SK-N-SH (cell line): ENCODE measurements around the gene VRTN. TPM values are rescaled to one million over a fixed set of nuclear protein-coding genes. Genes with fewer than 3 reads are reported as not detected.

Experiments used
- CTCF ChIA-PET: fragments of 300-600, 350-600 bp; formaldehyde crosslinking; extraction: SDS; loops from one replicate; lab custom pipeline; 2021; lab: Yijun Ruan, JAX
- POLR2A ChIA-PET: fragments of 350-600 bp; sonication (Branson Sonifier 250); formaldehyde crosslinking; extraction: SDS; loops from one replicate; lab custom pipeline; 2020; ENCODE audit warnings: antibody characterized with exemption, inconsistent platforms; lab: Yijun Ruan, JAX
- DNase-seq: peaks from one replicate; pipeline ENCODE4 v3.0.0; 2012
- H2AFZ ChIP-seq: fragments of 200-600 bp; sonication (generic); 2 replicates; pipeline ENCODE4 v1.8.1; 2016; ENCODE audit warnings: antibody characterized with exemption, mild to moderate bottlenecking, low read depth
- H3F3A ChIP-seq: fragments of 200-600 bp; sonication (generic); replicated peaks from 2 replicates; pipeline ENCODE3; 2016; ENCODE audit warnings: antibody characterized with exemption, mild to moderate bottlenecking; ENCODE audit not compliant: insufficient read depth
- H3K27ac ChIP-seq, 2 experiments: fragments of 200-500 bp in 1 of 2; fragments of 200-600 bp in 1 of 2; sonication (Bioruptor generic) in 1 of 2; sonication (generic), shearing (Covaris generic) in 1 of 2; 2 replicates each; pipeline versions ENCODE4 v1.5.1 to v1.6.1; 2014 to 2016; ENCODE audit warnings: low read depth in 2 of 2, inconsistent platforms in 1 of 2, low read length in 1 of 2, mild to moderate bottlenecking in 1 of 2, mixed read lengths in 1 of 2
- H3K27me3 ChIP-seq: fragments of 200-600 bp; sonication (generic), shearing (Covaris generic); 2 replicates; pipeline ENCODE4 v1.6.1; 2016; ENCODE audit warnings: mixed run types; ENCODE audit not compliant: insufficient read depth
- H3K36me3 ChIP-seq, 2 experiments: fragments of 200-500 bp in 1 of 2; fragments of 200-600 bp in 1 of 2; sonication (Bioruptor generic) in 1 of 2; sonication (generic) in 1 of 2; replicated peaks in 1 of 2; 2 replicates each; pipeline versions ENCODE3 to v1.5.1; 2014 to 2016; ENCODE audit warnings: low read length in 1 of 2, mild to moderate bottlenecking in 1 of 2; ENCODE audit not compliant: insufficient read depth in 2 of 2, control insufficient read depth in 1 of 2
- H3K4me1 ChIP-seq, 2 experiments: fragments of 200-500 bp in 1 of 2; fragments of 200-600 bp in 1 of 2; sonication (Bioruptor generic) in 1 of 2; sonication (generic), shearing (Covaris generic) in 1 of 2; 2 replicates each; pipeline versions ENCODE4 v1.5.1 to v1.6.1; 2014 to 2016; ENCODE audit warnings: low read depth in 1 of 2, low read length in 1 of 2, mixed run types in 1 of 2; ENCODE audit not compliant: insufficient read depth in 2 of 2, control insufficient read depth in 1 of 2
- H3K4me2 ChIP-seq: fragments of 200-600 bp; sonication (generic), shearing (Covaris generic); 2 replicates; pipeline ENCODE4 v1.6.1; 2017; ENCODE audit warnings: mixed run types
- H3K4me3 ChIP-seq, 2 experiments: fragments of 200-500 bp in 1 of 2; fragments of 200-600 bp in 1 of 2; sonication (Bioruptor generic) in 1 of 2; sonication (generic), shearing (Covaris generic) in 1 of 2; 2 replicates each; pipeline versions ENCODE4 v1.5.1 to v1.8.1; 2014 to 2016; ENCODE audit warnings: low read depth in 2 of 2, inconsistent platforms in 1 of 2, low read length in 1 of 2, mild to moderate bottlenecking in 1 of 2, mixed read lengths in 1 of 2, moderate library complexity in 1 of 2
- H3K79me2 ChIP-seq: fragments of 200-600 bp; sonication (generic); 2 replicates; pipeline ENCODE4 v1.8.1; 2017; ENCODE audit warnings: mild to moderate bottlenecking; ENCODE audit not compliant: insufficient read depth
- H3K9ac ChIP-seq: fragments of 200-600 bp; sonication (generic); 2 replicates; pipeline ENCODE4 v1.6.1; 2017; ENCODE audit warnings: mixed run types
- H3K9me2 ChIP-seq: fragments of 200-600 bp; sonication (generic); 2 replicates; pipeline ENCODE4 v1.6.1; 2017; ENCODE audit warnings: mixed run types
- H3K9me3 ChIP-seq: fragments of 200-600 bp; sonication (generic); 2 replicates; pipeline ENCODE4 v1.6.1; 2017; ENCODE audit warnings: mixed run types, mild to moderate bottlenecking, moderate library complexity
- H4K20me1 ChIP-seq: fragments of 200-600 bp; sonication (generic); 2 replicates; pipeline ENCODE4 v1.6.1; 2017; ENCODE audit warnings: mild to moderate bottlenecking, mixed run types; ENCODE audit not compliant: insufficient read depth
- CTCF ChIP-seq: fragments of 200-600 bp; sonication (generic); IDR thresholded peaks from 2 replicates; pipeline ENCODE4 v1.6.1; 2017; ENCODE audit warnings: antibody characterized with exemption, mild to moderate bottlenecking, moderate library complexity
- FOXM1 ChIP-seq: IDR thresholded peaks from 2 replicates; pipeline ENCODE4 v1.4.0; 2012; ENCODE audit warnings: low read depth, mild to moderate bottlenecking
- MAX ChIP-seq: IDR thresholded peaks from 2 replicates; pipeline ENCODE4 v1.4.0; 2012; ENCODE audit warnings: low read depth
- MXI1 ChIP-seq: IDR thresholded peaks from 2 replicates; pipeline ENCODE4 v1.6.1; 2012; ENCODE audit warnings: mild to moderate bottlenecking, low read depth, low read length, improper control_type of control experiment
- NRF1 ChIP-seq: IDR thresholded peaks from 2 replicates; pipeline ENCODE4 v1.6.1; 2012; ENCODE audit warnings: low read depth, mild to moderate bottlenecking, low read length
- RFX5 ChIP-seq: IDR thresholded peaks from 2 replicates; pipeline ENCODE4 v1.6.1; 2012; ENCODE audit warnings: mild to moderate bottlenecking, improper control_type of control experiment, low read length
- RXRA ChIP-seq: IDR thresholded peaks from 2 replicates; pipeline ENCODE4 v1.4.0; 2012; ENCODE audit warnings: low read depth, mild to moderate bottlenecking, borderline replicate concordance
- SMC3 ChIP-seq: IDR thresholded peaks from 2 replicates; pipeline ENCODE4 v1.6.1; 2012; ENCODE audit warnings: low read depth, low read length, improper control_type of control experiment
- TAF1 ChIP-seq: IDR thresholded peaks from 2 replicates; pipeline ENCODE4 v1.6.1; 2012; ENCODE audit warnings: low read depth, mild to moderate bottlenecking, low read length, moderate library complexity, borderline replicate concordance
- TCF12 ChIP-seq: IDR thresholded peaks from 2 replicates; pipeline ENCODE4 v1.4.0; 2012
- USF1 ChIP-seq: IDR thresholded peaks from 2 replicates; pipeline ENCODE4 v1.4.0; 2012; ENCODE audit warnings: low read depth, borderline replicate concordance
- USF2 ChIP-seq: fragments of 150-350 bp; IDR thresholded peaks from 2 replicates; pipeline ENCODE4 v1.6.1; 2017; ENCODE audit warnings: antibody characterized with exemption, low read length, low read depth, borderline replicate concordance
- ZBTB33 ChIP-seq: IDR thresholded peaks from 2 replicates; pipeline ENCODE4 v1.4.0; 2012; ENCODE audit warnings: low read depth, borderline replicate concordance
- WGBS: methylation state at CpG from one replicate; pipeline ENCODE4 v1.1.6; 2017; ENCODE audit warnings: low lambda C conversion rate; 5-methylcytosine and 5-hydroxymethylcytosine counted together
- polyA plus RNA-seq, 3 experiments: library from polyadenylated mRNA; depleted of rRNA; stranded (reverse); fragments of >200 nt; gene quantifications; 2 replicates each; pipeline ENCODE4 v1.2.3, GENCODE V29; 2012

VRTN gene
- polyA plus RNA-seq, 1 of the 3 experiments (the other 2 are of a cell fraction) = not detected

- H3K4me2 ChIP-seq = no peak overlapping the region
- no peak overlapping the region for H3K27ac ChIP-seq
- no peaks in the 10 kb centered on the region for H3K36me3 ChIP-seq
- ChIA-PET POLR2A (no interaction called here), CTCF (no interaction called here)
- no peaks in the 10 kb centered on the region for H3K79me2 ChIP-seq
- no peaks in the 10 kb centered on the region for H3K9me3 ChIP-seq
- H3K9ac ChIP-seq = no peak overlapping the region
- H3K9me2 ChIP-seq = no peaks in the 10 kb centered on the region
- H4K20me1 ChIP-seq = no peaks in the 10 kb centered on the region
- no peaks in the 10 kb centered on the region; a peak in 1 of 4 replicates for H3K4me1 ChIP-seq
- peaks cover 6% of the 10 kb centered on the region; the same call in 1 of the 2 replicates for H3K27me3 ChIP-seq
- no peak for DNase-seq
- H3K4me3 ChIP-seq = no peak overlapping the region
- TF ChIP-seq TAF1 (no peak), USF1 (no peak), TCF12 (no peak), MXI1 (no peak), USF2 (no peak), RFX5 (no peak), MAX (no peak), CTCF (no peak), SMC3 (no peak), NRF1 (no peak), FOXM1 (no peak), RXRA (no peak)
- WGBS = 89% methylated on average over 4 of the region's 5 CpGs
- H2AFZ ChIP-seq = no peak overlapping the region
- H3F3A ChIP-seq = no peaks in the 10 kb centered on the region
Measured at GRCh38 chr14:74407801-74408154, 59.5 kb downstream of the VRTN start.

GRCh38 chr14:74408870-74409269 is 60.6 kb downstream of the VRTN start:
- H3K79me2 ChIP-seq = no peaks in the 10 kb centered on the region
- no peaks in the 10 kb centered on the region for H3K4me1 ChIP-seq
- H3K36me3 ChIP-seq = no peaks in the 10 kb centered on the region
- TF ChIP-seq ZBTB33 (no peak), CTCF (no peak)
- H4K20me1 ChIP-seq = no peaks in the 10 kb centered on the region
- ChIA-PET CTCF (interaction anchor here (0.6 to 1.3 kb wide), 4 partner anchors 70 to 85 kb away, joined by 3 read pairs; no protein-coding TSS in a partner anchor), POLR2A (no interaction called here)
- no peak overlapping the region for H3K4me3 ChIP-seq
- no peak overlapping the region for H3K27ac ChIP-seq
- no peak overlapping the region for H2AFZ ChIP-seq
- H3K4me2 ChIP-seq = no peak overlapping the region
- no peaks in the 10 kb centered on the region for H3F3A ChIP-seq
- 44% methylated on average over 3 of the region's 3 CpGs for WGBS
- H3K9me3 ChIP-seq = no peaks in the 10 kb centered on the region
- no peak overlapping the region for H3K9ac ChIP-seq
- H3K27me3 ChIP-seq = no peaks in the 10 kb centered on the region; the same call in 1 of the 2 replicates
- no peaks in the 10 kb centered on the region for H3K9me2 ChIP-seq
- DNase-seq = no peak
